Karpas-422 (cell line): ENCODE results near the gene SRSF7. TPM values are rescaled to one million over a fixed set of nuclear protein-coding genes. Genes with fewer than 3 reads are reported as not detected.

ENCODE experiments used
- DNase-seq: peaks from one replicate; pipeline ENCODE4 v3.0.0-alpha.2; 2015
- H2AFZ ChIP-seq: fragments of 200-600 bp; sonication (generic); 2 replicates; pipeline ENCODE4 v1.6.1; 2014; ENCODE audit warnings: antibody characterized with exemption, low read length, mixed read lengths
- H3K27ac ChIP-seq: fragments of 200-600 bp; sonication (generic); 2 replicates; pipeline ENCODE4 v1.5.1; 2014; ENCODE audit warnings: mild to moderate bottlenecking, low read length, moderate library complexity
- H3K27me3 ChIP-seq: fragments of 200-600 bp; sonication (generic); 2 replicates; pipeline ENCODE4 v1.6.1; 2014; ENCODE audit warnings: low read length, mixed read lengths
- H3K36me3 ChIP-seq: fragments of 200-600 bp; sonication (generic); 2 replicates; pipeline ENCODE4 v1.6.1; 2014; ENCODE audit warnings: low read length, mixed read lengths; ENCODE audit not compliant: insufficient read depth
- H3K4me1 ChIP-seq: fragments of 200-600 bp; sonication (generic); 2 replicates; pipeline ENCODE4 v1.6.1; 2014; ENCODE audit warnings: mild to moderate bottlenecking, low read length, mixed read lengths
- H3K4me2 ChIP-seq: fragments of 200-600 bp; sonication (generic); 2 replicates; pipeline ENCODE4 v1.6.1; 2014; ENCODE audit warnings: low read length, low read depth, mild to moderate bottlenecking; ENCODE audit not compliant: poor library complexity, severe bottlenecking
- H3K4me3 ChIP-seq: fragments of 200-600 bp; sonication (generic); 2 replicates; pipeline ENCODE4 v1.5.1; 2014; ENCODE audit warnings: mild to moderate bottlenecking, antibody characterized with exemption, low read length, mixed read lengths
- H3K79me2 ChIP-seq: fragments of 200-600 bp; sonication (generic); 2 replicates; pipeline ENCODE4 v1.6.1; 2014; ENCODE audit warnings: mild to moderate bottlenecking, low read length, mixed read lengths
- H3K9ac ChIP-seq: fragments of 200-600 bp; sonication (generic); 2 replicates; pipeline ENCODE4 v1.6.0; 2014; ENCODE audit warnings: low read length
- H3K9me2 ChIP-seq: fragments of 200-600 bp; sonication (generic), shearing (Covaris generic); replicated peaks from 2 replicates; pipeline ENCODE4 v1.6.0; 2014; ENCODE audit warnings: mild to moderate bottlenecking, low read length, moderate library complexity; ENCODE audit not compliant: insufficient read depth
- H3K9me3 ChIP-seq: fragments of 300-700, 200-600 bp; sonication (generic); 2 replicates; pipeline ENCODE4 v1.6.1; 2014; ENCODE audit warnings: low read length, mixed read lengths
- H4K20me1 ChIP-seq: fragments of 200-600 bp; sonication (generic); 2 replicates; pipeline ENCODE4 v1.6.1; 2014; ENCODE audit warnings: mild to moderate bottlenecking, antibody characterized with exemption, low read length, low read depth; ENCODE audit not compliant: insufficient read depth
- total RNA-seq: library from RNA; depleted of rRNA; stranded (reverse); fragments of >200 nt; shearing (Covaris generic); gene quantifications from 2 replicates; pipeline ENCODE4 v1.2.3, GENCODE V29; 2014; ENCODE audit warnings: low replicate concordance

SRSF7 gene
- total RNA-seq, 1 experiment from 2014 or later, result 176 TPM

DNA sequence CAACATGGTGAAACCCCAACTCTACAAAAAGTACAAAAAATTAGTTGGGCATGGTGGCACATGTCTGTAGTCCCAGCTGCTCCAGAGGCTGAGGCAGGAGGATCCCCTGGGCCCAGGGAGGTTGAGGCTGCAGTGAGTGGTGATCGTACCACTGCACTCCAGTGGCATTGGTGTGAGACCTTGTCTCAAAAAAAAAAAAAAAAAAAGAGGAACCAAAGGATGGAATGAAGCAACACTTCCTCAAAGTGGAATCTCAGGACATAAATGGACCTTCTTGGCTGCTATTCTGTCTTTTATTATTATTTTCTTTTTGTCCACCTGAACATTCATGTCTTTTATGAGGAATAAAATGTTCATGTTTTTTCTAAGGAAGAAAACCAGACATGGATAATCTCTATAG is 40.6 kb upstream of the SRSF7 start:
- Histone ChIP-seq H3K4me2 (no peak overlapping the region), H3K9ac (no peak overlapping the region), H3K9me2 (no peaks in the 10 kb centered on the region), H3K4me1 (peaks cover 3% of the 10 kb centered on the region; the same call in 1 of the 2 replicates), H3K36me3 (no peaks in the 10 kb centered on the region), H3K9me3 (no peaks in the 10 kb centered on the region), H4K20me1 (no peaks in the 10 kb centered on the region), H3K79me2 (no peaks in the 10 kb centered on the region), H2AFZ (no peak overlapping the region), H3K27ac (no peak overlapping the region), H3K27me3 (no peaks in the 10 kb centered on the region), H3K4me3 (no peak overlapping the region)
- DNase-seq, result peak; percentile 47

DNA sequence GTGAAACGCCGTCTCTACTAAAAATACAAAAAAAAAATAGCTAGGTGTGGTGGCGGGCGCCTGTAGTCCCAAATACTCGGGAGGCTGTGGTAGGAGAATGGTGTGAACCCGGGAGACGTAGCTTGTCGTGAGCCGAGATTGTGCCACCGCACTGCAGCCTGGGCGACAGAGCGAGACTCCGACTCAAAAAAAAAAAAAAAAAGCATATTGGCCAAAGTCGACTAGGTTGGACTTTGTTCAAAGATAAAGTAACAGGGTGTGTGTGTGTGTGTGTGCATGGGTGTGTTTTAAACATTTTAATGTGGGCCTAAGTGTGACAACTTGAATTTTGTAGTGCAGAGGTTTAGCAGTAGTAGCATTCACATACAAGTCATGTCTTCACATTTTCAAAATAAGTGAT is 38.5 kb upstream of the SRSF7 start:
- H3K9me3 ChIP-seq, result no peaks in the 10 kb centered on the region

DNA sequence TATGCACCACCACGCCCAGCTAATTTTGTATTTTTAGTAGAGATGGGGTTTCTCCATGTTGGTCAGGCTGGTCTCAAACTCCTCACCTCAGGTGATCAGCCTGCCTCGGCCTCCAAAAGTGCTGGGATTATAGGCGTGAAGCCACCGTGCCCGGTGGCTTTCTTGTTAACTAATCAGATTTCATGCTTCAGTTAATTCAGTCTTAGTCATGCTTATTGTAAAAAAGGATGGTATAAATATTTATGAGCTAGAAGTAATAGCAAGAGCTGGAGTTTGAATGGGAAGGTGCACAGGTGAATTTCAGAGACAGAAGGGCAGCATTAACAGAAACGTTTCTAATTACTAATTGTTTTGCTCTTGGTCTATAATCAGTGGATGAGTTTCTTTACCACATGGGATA is 37.1 kb upstream of the SRSF7 start:
- H3K9me3 ChIP-seq, result no peaks in the 10 kb centered on the region
- H3K27ac ChIP-seq, result no peak overlapping the region
- H3K4me3 ChIP-seq, result no peak overlapping the region
- H3K27me3 ChIP-seq, result no peaks in the 10 kb centered on the region
- no peak overlapping the region for H3K9ac ChIP-seq
- no peaks in the 10 kb centered on the region for H3K36me3 ChIP-seq
- H2AFZ ChIP-seq, result no peak overlapping the region
- H4K20me1 ChIP-seq, result no peaks in the 10 kb centered on the region
- no peak for DNase-seq
- H3K4me2 ChIP-seq, result no peak overlapping the region
- peaks cover 3% of the 10 kb centered on the region; the same call in 1 of the 2 replicates for H3K4me1 ChIP-seq
- H3K79me2 ChIP-seq, result no peaks in the 10 kb centered on the region
- no peaks in the 10 kb centered on the region for H3K9me2 ChIP-seq

More for the DNA sequence above, 38.5 kb upstream of the SRSF7 start:
- Histone ChIP-seq H3K27ac (no peak overlapping the region), H3K36me3 (no peaks in the 10 kb centered on the region), H3K4me3 (no peak overlapping the region), H3K27me3 (no peaks in the 10 kb centered on the region), H4K20me1 (no peaks in the 10 kb centered on the region), H3K9ac (no peak overlapping the region), H3K4me2 (no peak overlapping the region), H3K4me1 (peaks cover 3% of the 10 kb centered on the region; the same call in 1 of the 2 replicates), H3K9me2 (no peaks in the 10 kb centered on the region), H3K79me2 (no peaks in the 10 kb centered on the region), H2AFZ (no peak overlapping the region)
- DNase-seq, result no peak

DNA sequence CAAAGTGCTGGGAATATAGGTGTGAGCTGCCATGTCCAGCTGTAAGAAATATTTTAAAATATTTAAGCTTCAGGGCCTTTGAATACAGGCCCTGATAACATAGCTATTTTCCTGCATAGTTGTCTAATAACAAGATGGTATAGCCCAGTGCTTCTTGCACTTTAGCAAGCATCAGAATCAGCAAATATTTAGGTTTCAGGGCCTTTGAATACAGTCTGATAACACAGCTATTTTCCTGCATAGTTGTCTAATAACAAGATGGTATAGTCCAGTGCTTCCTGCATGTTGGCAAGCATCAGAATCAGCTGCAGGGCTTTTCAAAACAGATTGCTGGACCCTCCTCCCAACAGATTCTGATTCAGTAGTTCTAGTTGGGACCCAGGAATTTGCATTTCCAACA is 32.4 kb upstream of the SRSF7 start:
- H3K4me3 ChIP-seq, result no peak overlapping the region
- peaks cover 7% of the 10 kb centered on the region for H3K4me1 ChIP-seq
- H3K79me2 ChIP-seq, result peaks cover 7% of the 10 kb centered on the region
- H3K27me3 ChIP-seq, result no peaks in the 10 kb centered on the region
- H3K36me3 ChIP-seq, result peaks cover 7% of the 10 kb centered on the region
- H3K9me3 ChIP-seq, result no peaks in the 10 kb centered on the region
- H3K9me2 ChIP-seq, result no peaks in the 10 kb centered on the region
- no peak overlapping the region for H3K27ac ChIP-seq
- no peak overlapping the region for H3K9ac ChIP-seq
- H2AFZ ChIP-seq, result no peak overlapping the region
- no peak for DNase-seq
- H4K20me1 ChIP-seq, result no peaks in the 10 kb centered on the region
- no peak overlapping the region for H3K4me2 ChIP-seq

DNA sequence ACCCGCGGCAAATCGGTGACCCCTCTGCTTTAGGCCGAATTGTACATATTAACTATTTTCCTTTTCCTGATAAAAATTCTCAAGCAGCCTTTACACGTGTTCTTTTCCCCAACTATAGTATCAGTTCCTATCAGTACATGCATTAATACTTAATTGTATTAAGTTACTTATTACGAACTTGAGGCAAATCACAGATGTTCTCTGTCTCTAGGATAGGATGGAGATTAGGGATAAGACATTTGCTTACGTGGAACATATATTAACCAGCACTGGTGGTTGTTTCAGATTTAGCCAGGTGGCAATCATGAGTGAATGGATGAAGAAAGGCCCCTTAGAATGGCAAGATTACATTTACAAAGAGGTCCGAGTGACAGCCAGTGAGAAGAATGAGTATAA is 27.5 kb upstream of the SRSF7 start:
- H3K4me3 ChIP-seq, result peak overlapping the region; percentile 76
- H3K27me3 ChIP-seq, result no peaks in the 10 kb centered on the region
- peak overlapping the region; percentile 40; the same call in 1 of the 2 replicates for H3K27ac ChIP-seq
- peak overlapping the region; percentile 93 for H3K4me2 ChIP-seq
- peak overlapping the region; percentile 78 for H3K9ac ChIP-seq
- no peaks in the 10 kb centered on the region for H3K9me3 ChIP-seq
- no peaks in the 10 kb centered on the region for H3K9me2 ChIP-seq
- H3K36me3 ChIP-seq, result peaks cover 7% of the 10 kb centered on the region
- no peaks in the 10 kb centered on the region for H4K20me1 ChIP-seq
- peaks cover 13% of the 10 kb centered on the region for H3K79me2 ChIP-seq
- 0 out of 2 replicates have a peak overlapping the region, but pooled peaks have one; percentile 22 for H2AFZ ChIP-seq
- H3K4me1 ChIP-seq, result peaks cover 13% of the 10 kb centered on the region
- peak; percentile 49 for DNase-seq

DNA sequence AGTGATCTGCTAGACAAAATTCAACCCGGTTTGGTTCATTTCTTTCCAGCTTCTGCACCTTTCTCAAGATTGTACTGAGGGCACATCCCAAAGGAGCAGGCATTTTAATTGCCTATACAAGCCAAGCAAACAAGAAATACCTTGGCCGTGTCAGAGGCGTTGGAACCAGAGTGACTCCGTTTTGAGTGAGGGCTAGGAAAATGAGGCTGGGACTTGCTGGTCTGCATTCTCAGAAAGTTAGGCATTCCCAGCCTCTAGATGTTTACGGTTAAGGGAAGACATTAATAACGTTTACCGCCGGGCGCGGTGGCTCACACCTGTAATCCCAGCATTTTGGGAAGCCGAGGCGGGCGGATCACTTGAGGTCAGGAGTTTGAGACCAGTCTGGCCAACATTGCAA is 25.4 kb upstream of the SRSF7 start:
- H3K27ac ChIP-seq, result no peak overlapping the region
- H2AFZ ChIP-seq, result no peak overlapping the region
- peaks cover 13% of the 10 kb centered on the region for H3K79me2 ChIP-seq
- H3K9ac ChIP-seq, result no peak overlapping the region
- H3K4me2 ChIP-seq, result no peak overlapping the region
- no peaks in the 10 kb centered on the region for H4K20me1 ChIP-seq
- no peak for DNase-seq
- H3K4me1 ChIP-seq, result peaks cover 13% of the 10 kb centered on the region
- H3K4me3 ChIP-seq, result no peak overlapping the region
- no peaks in the 10 kb centered on the region for H3K9me2 ChIP-seq
- H3K9me3 ChIP-seq, result no peaks in the 10 kb centered on the region
- H3K27me3 ChIP-seq, result no peaks in the 10 kb centered on the region
- H3K36me3 ChIP-seq, result peaks cover 4% of the 10 kb centered on the region

DNA sequence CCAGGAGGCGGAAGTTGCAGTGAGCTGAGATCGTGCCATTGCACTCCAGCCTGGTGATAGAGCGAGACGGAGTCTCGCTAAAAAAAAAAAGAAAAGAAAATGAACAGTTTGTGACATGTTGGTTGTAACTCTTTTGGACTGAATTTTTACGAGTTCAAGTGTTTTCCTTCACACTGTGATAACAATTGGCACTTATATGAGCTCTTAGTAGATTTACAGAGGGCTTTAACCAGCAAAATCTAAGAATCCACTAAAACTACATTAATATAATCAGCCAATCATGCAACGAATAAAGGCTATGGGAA is 24.7 kb upstream of the SRSF7 start:
- DNase-seq, result no peak
- Histone ChIP-seq H3K36me3 (no peaks in the 10 kb centered on the region), H3K9me2 (no peaks in the 10 kb centered on the region), H4K20me1 (no peaks in the 10 kb centered on the region), H3K4me1 (peaks cover 13% of the 10 kb centered on the region), H3K79me2 (peaks cover 13% of the 10 kb centered on the region), H3K27ac (no peak overlapping the region), H3K4me2 (no peak overlapping the region), H3K9me3 (no peaks in the 10 kb centered on the region), H2AFZ (no peak overlapping the region), H3K27me3 (no peaks in the 10 kb centered on the region), H3K4me3 (no peak overlapping the region), H3K9ac (no peak overlapping the region)

DNA sequence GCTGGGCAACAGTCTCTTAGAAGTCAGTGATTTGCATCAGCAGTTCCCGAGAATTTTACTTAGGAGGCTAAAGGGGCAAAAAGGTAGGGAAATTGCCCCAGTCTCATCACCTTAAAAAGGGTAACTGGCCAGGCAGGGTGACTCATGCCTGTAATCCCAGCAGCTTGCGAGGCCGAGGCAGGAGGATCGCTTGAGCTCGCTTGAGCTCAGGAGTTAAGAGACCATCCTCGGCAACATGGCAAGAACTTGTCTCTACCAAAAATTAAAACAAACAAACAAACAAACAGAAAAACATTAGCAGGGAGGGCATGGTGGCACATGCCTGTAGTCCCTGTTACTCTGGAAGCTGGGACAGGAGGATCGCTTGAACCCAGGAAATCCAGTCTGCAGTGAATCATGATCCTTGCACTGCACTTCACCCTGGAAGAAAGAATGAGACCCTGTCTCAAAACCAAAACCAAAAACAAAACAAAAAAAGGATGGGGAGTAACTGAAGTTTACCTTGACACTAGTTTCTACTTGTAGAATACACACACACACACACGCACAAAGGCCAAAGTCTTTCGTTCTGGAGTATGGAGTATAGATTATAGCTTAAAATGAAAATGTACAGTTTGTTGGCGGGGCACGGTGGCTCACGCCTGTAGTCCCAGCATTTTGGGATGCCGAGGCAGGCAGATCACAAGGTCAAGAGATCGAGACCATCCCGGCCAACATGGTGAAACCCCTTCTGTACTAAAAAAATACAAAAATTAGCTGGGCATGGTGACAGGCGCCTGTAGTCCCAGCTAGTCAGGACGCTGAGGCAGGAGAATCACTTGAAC is 24.1 kb upstream of the SRSF7 start:
- peak overlapping the region; percentile 28 for H3K4me2 ChIP-seq
- no peak for DNase-seq

More for the DNA sequence above, 24.1 kb upstream of the SRSF7 start:
- Histone ChIP-seq H3K9ac (no peak overlapping the region), H3K9me3 (no peaks in the 10 kb centered on the region), H3K36me3 (no peaks in the 10 kb centered on the region), H3K4me1 (peaks cover 13% of the 10 kb centered on the region), H4K20me1 (no peaks in the 10 kb centered on the region), H3K9me2 (no peaks in the 10 kb centered on the region), H3K4me3 (no peak overlapping the region), H3K79me2 (peaks cover 13% of the 10 kb centered on the region), H3K27me3 (no peaks in the 10 kb centered on the region), H3K27ac (no peak overlapping the region), H2AFZ (peak overlapping the region; percentile 7; the same call in 1 of the 2 replicates)
